Muscle of leg (tissue), 11 donors: ENCODE measurements around the gene MEGF11. TPM values are rescaled to one million over a fixed set of nuclear protein-coding genes. Genes with fewer than 3 reads are reported as not detected.
"Not testable (repeated sequence)": the region's sequence is repeated elsewhere in the genome, so short reads cannot be mapped to it uniquely, and the experiment has no call there.

Experiments
- DNase-seq: peaks from one replicate; pipeline ENCODE4 v3.0.0; 2013
- H3K27ac ChIP-seq: one replicate; pipeline ENCODE4 v1.5.1; 2013; ENCODE audit warnings: mild to moderate bottlenecking, low read length, control low read depth
- H3K27me3 ChIP-seq: one replicate; pipeline ENCODE4 v1.6.1; 2013; ENCODE audit warnings: low read length; ENCODE audit not compliant: control insufficient read depth, insufficient read depth
- H3K36me3 ChIP-seq: one replicate; pipeline ENCODE4 v1.6.1; 2013; ENCODE audit warnings: low read length; ENCODE audit not compliant: control insufficient read depth, insufficient read depth
- H3K4me1 ChIP-seq: one replicate; pipeline ENCODE4 v1.6.1; 2013; ENCODE audit warnings: low read length; ENCODE audit not compliant: control insufficient read depth, insufficient read depth
- H3K4me3 ChIP-seq: one replicate; pipeline ENCODE4 v1.5.1; 2013; ENCODE audit warnings: low read length, control low read depth
- H3K9me3 ChIP-seq: replicated peaks from 2 replicates; pipeline ENCODE4 v1.6.1; 2013; ENCODE audit warnings: low read depth, low read length; ENCODE audit not compliant: control insufficient read depth
- WGBS: methylation state at CpG from one replicate; pipeline ENCODE4 v1.1.5; 2013; ENCODE audit warnings: missing lambda C conversion rate; ENCODE audit not compliant: insufficient coverage; 5-methylcytosine and 5-hydroxymethylcytosine counted together
- polyA plus RNA-seq, 8 donors: library from polyadenylated mRNA; unstranded; fragments of 120-200 nt; gene quantifications; one replicate each; pipeline versions ENCODE4 v1.2.1 to v1.2.3, GENCODE V29; 2013; ENCODE audit warnings: inconsistent platforms in 1 of 8, low replicate concordance in 1 of 8; ENCODE audit not compliant: insufficient read length in 8 of 8, insufficient read depth in 1 of 8
- total RNA-seq: library from RNA; stranded (reverse); fragments of 120-200 nt; gene quantifications from one replicate; pipeline ENCODE4 v1.2.4, GENCODE V29; 2013

Gene MEGF11
- total and polyA plus RNA-seq, 9 donors, result 0.13 to 0.68 (median 0.31) TPM

DNA sequence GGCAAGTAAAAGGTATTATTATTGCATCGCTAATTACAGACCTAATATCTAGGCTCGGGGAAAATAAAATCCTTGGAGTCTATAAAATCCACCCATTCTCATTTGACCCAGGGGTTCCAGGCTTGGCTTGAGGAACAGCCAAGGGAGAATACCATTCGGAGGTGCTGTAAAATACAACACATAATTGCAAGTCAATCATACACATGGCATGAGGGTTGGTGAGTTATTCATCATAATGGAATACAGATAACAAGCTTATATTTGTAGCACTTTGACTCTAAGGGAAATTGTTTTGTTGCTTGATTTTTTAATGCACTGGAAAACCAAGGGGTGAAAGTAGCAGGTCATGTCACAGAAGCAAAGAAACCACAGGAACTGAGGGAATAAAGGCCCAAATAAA is 23.0 kb upstream of the MEGF11 start:
- no peak overlapping the region for H3K27ac ChIP-seq
- whole genome bisulfite sequencing, result no CpG with 5 or more reads among the region's 3 CpGs
- no peak for DNase-seq
- no peaks in the 10 kb centered on the region for H3K36me3 ChIP-seq
- no peak overlapping the region for H3K4me3 ChIP-seq
- no peaks in the 10 kb centered on the region for H3K27me3 ChIP-seq
- no peaks in the 10 kb centered on the region for H3K9me3 ChIP-seq
- no peaks in the 10 kb centered on the region for H3K4me1 ChIP-seq

GRCh38 chr15:66275352-66275751 is 21.8 kb upstream of the MEGF11 start:
- DNase-seq, result no peak
- H3K9me3 ChIP-seq, result no peaks in the 10 kb centered on the region
- no peaks in the 10 kb centered on the region for H3K27me3 ChIP-seq
- H3K4me3 ChIP-seq, result no peak overlapping the region
- H3K4me1 ChIP-seq, result no peaks in the 10 kb centered on the region
- H3K27ac ChIP-seq, result no peak overlapping the region
- H3K36me3 ChIP-seq, result no peaks in the 10 kb centered on the region

GRCh38 chr15:66270932-66271331 is 17.4 kb upstream of the MEGF11 start:
- Histone ChIP-seq H3K27me3 (no peaks in the 10 kb centered on the region), H3K9me3 (no peaks in the 10 kb centered on the region), H3K4me3 (no peak overlapping the region), H3K27ac (no peak overlapping the region), H3K36me3 (no peaks in the 10 kb centered on the region), H3K4me1 (no peaks in the 10 kb centered on the region)
- WGBS, result 75% methylated on average over 3 of the region's 6 CpGs
- no peak for DNase-seq

DNA sequence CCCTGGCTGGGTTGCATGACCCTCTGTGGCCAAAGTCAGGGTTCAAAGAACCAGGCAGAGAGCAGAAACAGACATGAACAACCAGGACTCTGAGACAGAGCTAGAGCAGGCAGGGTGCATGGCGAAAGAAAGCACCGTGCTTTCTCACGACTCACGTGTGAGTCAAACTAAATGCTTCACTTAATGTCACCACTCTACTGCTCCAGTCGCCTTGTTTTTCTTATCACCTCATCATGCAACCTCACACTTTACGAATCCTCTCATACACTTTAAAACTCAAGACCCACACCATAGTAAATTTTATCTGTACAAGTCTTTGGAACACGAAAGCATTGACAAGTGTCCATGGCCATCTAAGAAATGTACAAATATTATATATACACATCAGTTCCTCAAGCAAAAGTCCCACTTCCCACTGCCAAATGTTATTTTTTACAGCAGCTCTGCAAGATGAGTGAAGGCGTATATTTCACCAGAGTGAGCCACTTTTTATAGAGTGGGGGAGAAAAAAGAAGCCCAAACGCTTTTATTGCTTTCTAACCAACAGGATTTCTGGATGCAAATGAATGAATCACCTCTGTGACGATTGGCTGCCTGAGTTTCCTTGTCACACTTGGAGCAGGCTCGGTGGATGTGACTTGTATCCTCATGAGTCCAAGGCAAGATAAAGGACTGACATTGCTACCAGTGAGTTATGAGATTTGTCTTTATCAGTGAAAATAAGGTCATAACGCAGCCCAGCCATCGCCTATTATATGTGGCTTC is 16.0 kb upstream of the MEGF11 start:
- Histone ChIP-seq H3K4me1 (no peaks in the 10 kb centered on the region), H3K27ac (no peak overlapping the region), H3K9me3 (no peaks in the 10 kb centered on the region), H3K36me3 (no peaks in the 10 kb centered on the region), H3K27me3 (no peaks in the 10 kb centered on the region), H3K4me3 (no peak overlapping the region)
- DNase-seq, result peak; percentile 11
- 24% methylated on average over 7 of the region's 13 CpGs for WGBS

- H3K27ac ChIP-seq, result no peak overlapping the region
- no peaks in the 10 kb centered on the region for H3K9me3 ChIP-seq
- peaks cover 4% of the 10 kb centered on the region for H3K27me3 ChIP-seq
- H3K4me1 ChIP-seq, result no peaks in the 10 kb centered on the region
- H3K4me3 ChIP-seq, result no peak overlapping the region
- DNase-seq, result no peak
- WGBS, result 80% methylated on average over 11 of the region's 20 CpGs
- H3K36me3 ChIP-seq, result no peaks in the 10 kb centered on the region
Measured at GRCh38 chr15:66264859-66265513, 11.4 kb upstream of the MEGF11 start.

DNA sequence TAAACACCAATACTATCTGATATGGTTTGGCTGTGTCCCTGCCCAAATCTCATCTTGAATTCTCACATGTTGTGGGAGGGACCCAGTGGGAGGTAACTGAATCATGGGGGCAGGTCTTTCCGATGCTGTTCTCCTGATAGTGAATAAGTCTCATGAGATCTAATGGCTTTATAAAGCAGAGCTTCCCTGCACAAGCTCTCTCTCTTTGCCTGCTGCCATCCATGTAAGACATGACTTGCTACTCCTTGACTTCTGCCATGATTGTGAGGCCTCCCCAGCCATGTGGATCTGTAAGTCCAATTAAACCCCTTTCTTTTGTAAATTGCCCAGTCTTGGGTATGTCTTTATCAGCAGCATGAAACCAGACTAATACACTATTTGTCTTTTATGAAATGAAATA is 9.3 kb upstream of the MEGF11 start:
- H3K27ac ChIP-seq, H3K4me1 ChIP-seq, H3K27me3 ChIP-seq, H3K9me3 ChIP-seq, DNase-seq, H3K36me3 ChIP-seq, H3K4me3 ChIP-seq: not testable (repeated sequence)
- no CpG with 5 or more reads among the region's 1 CpG for WGBS

- WGBS, result 100% methylated on average over 1 of the region's 3 CpGs
- H3K9me3 ChIP-seq, result no peaks in the 10 kb centered on the region
- no peak for DNase-seq
- no peaks in the 10 kb centered on the region for H3K36me3 ChIP-seq
- H3K4me3 ChIP-seq, result no peak overlapping the region
- no peak overlapping the region for H3K27ac ChIP-seq
- H3K4me1 ChIP-seq, result no peaks in the 10 kb centered on the region
- H3K27me3 ChIP-seq, result peaks cover 20% of the 10 kb centered on the region
Measured at GRCh38 chr15:66261056-66261455, 7.5 kb upstream of the MEGF11 start.

GRCh38 chr15:66256692-66257091 is 3.1 kb upstream of the MEGF11 start:
- Histone ChIP-seq H3K27ac (no peak overlapping the region), H3K4me1 (peaks cover 21% of the 10 kb centered on the region), H3K27me3 (peaks cover 60% of the 10 kb centered on the region), H3K36me3 (no peaks in the 10 kb centered on the region), H3K9me3 (no peaks in the 10 kb centered on the region), H3K4me3 (no peak overlapping the region)
- WGBS, result no CpG with 5 or more reads among the region's 3 CpGs
- DNase-seq, result no peak

GRCh38 chr15:66254951-66255676 is 1.6 kb upstream of the MEGF11 start:
- Histone ChIP-seq H3K27me3 (peaks cover 73% of the 10 kb centered on the region), H3K4me3 (no peak overlapping the region), H3K4me1 (peaks cover 22% of the 10 kb centered on the region), H3K27ac (no peak overlapping the region), H3K36me3 (no peaks in the 10 kb centered on the region), H3K9me3 (no peaks in the 10 kb centered on the region)
- no peak for DNase-seq
- WGBS, result 13% methylated on average over 15 of the region's 19 CpGs
